Measurements from ENCODE around the gene DGKZ. TPM values are rescaled to one million over a fixed set of nuclear protein-coding genes. Genes with fewer than 3 reads are reported as not detected.

Gene DGKZ
- polyA plus RNA-seq, 3 donors: 30.4 to 217 (median 33.4) TPM

GRCh38 chr11:46386674-46387073, 39.4 kb downstream of the DGKZ start:
- intact Hi-C loops (cut with micrococcal nuclease): loop anchor here (10.0 kb wide), 2 partner anchors 148 to 228 kb away; partner anchors contain the start of genes ATG13 (in 1 of the 2) and HARBI1 (in 1 of the 2)
- Mint-ChIP-seq H3K27me3 (ENCODE audit: low read depth in 3 of 3) (peaks cover 68 to 95% (median 75%) of the 10 kb centered on the region in 3 donors), H3K9me3 (peaks cover 0 to 22% (median 4%) of the 10 kb centered on the region in 7 donors), H3K4me3 (peak overlapping the region in 1 of 2 donors; percentile 39), H3K27ac (no peak overlapping the region), H3K4me1 (peaks cover 37% of the 10 kb centered on the region), H3K36me3 (peaks cover 0 to 3% of the 10 kb centered on the region in 2 donors)
- Histone ChIP-seq H3K9ac (ENCODE audit: insufficient read depth, low read length, poor library complexity, severe bottlenecking) (no peak overlapping the region), H3K9me3 (replicated peaks in 1 of 2; ENCODE audit: control insufficient read depth in 1 of 2, insufficient read depth in 1 of 2, low read length in 2 of 2) (peaks cover 3 to 27% of the 10 kb centered on the region in 2 donors), H3K27ac (ENCODE audit: low read depth in 1 of 2, low read length in 2 of 2) (no peak overlapping the region), H3K36me3 (replicated peaks in 1 of 2; ENCODE audit: control insufficient read depth in 1 of 2, insufficient read depth in 2 of 2, low read length in 2 of 2) (no peaks in the 10 kb centered on the region), H3K4me3 (replicated peaks in 1 of 3; ENCODE audit: low read depth in 2 of 3, low read length in 3 of 3) (no peak overlapping the region), H3K4me2 (replicated peaks; ENCODE audit: extremely low read depth, low read length, poor library complexity, severe bottlenecking) (no peak overlapping the region), H3K4me1 (ENCODE audit: control insufficient read depth in 1 of 2, insufficient read depth in 2 of 2, low read length in 2 of 2) (peaks cover 27 to 48% of the 10 kb centered on the region in 2 donors), H4K20me1 (ENCODE audit: insufficient read depth, low read length) (peaks cover 51% of the 10 kb centered on the region), H3K79me2 (ENCODE audit: insufficient read depth, low read length) (no peaks in the 10 kb centered on the region), H3K27me3 (ENCODE audit: control insufficient read depth in 2 of 2, insufficient read depth in 2 of 2, low read length in 2 of 2) (peaks cover 49 to 66% of the 10 kb centered on the region in 2 donors), H2AFZ (ENCODE audit: insufficient read depth, low read depth, low read length, poor library complexity, severe bottlenecking) (no peak overlapping the region)
- 80% methylated on average over 2 of the region's 4 CpGs for WGBS (ENCODE audit: insufficient coverage)
- DNase-seq: peak in 1 of 3 donors; percentile 50
- no peak for TF ChIP-seq CTCF (IDR thresholded peaks at IDR 0.05)

- Mint-ChIP-seq H3K36me3 (no peaks in the 10 kb centered on the region), H3K27me3 (ENCODE audit: low read depth in 3 of 3) (peaks cover 62 to 90% (median 69%) of the 10 kb centered on the region in 3 donors), H3K4me3 (peak overlapping the region in 1 of 2 donors; percentile 69), H3K9me3 (peaks cover 0 to 15% (median 4%) of the 10 kb centered on the region in 7 donors), H3K4me1 (peaks cover 33% of the 10 kb centered on the region), H3K27ac (no peak overlapping the region)
- H3K79me2 ChIP-seq (ENCODE audit: insufficient read depth, low read length): no peaks in the 10 kb centered on the region
- intact Hi-C loops (cut with micrococcal nuclease): loop anchor here (10.0 kb wide), 2 partner anchors 147 to 227 kb away; partner anchors contain the start of genes ATG13 (in 1 of the 2) and HARBI1 (in 1 of the 2)
- H3K36me3 ChIP-seq (replicated peaks in 1 of 2; ENCODE audit: control insufficient read depth in 1 of 2, insufficient read depth in 2 of 2, low read length in 2 of 2): no peaks in the 10 kb centered on the region
- peak overlapping the region; percentile 46 for H2AFZ ChIP-seq (ENCODE audit: insufficient read depth, low read depth, low read length, poor library complexity, severe bottlenecking)
- TF ChIP-seq CTCF (IDR thresholded peaks at IDR 0.05): no peak
- H3K27me3 ChIP-seq (ENCODE audit: control insufficient read depth in 2 of 2, insufficient read depth in 2 of 2, low read length in 2 of 2): peaks cover 45 to 61% of the 10 kb centered on the region in 2 donors
- peaks cover 23 to 48% of the 10 kb centered on the region in 2 donors for H3K4me1 ChIP-seq (ENCODE audit: control insufficient read depth in 1 of 2, insufficient read depth in 2 of 2, low read length in 2 of 2)
- peaks cover 3 to 23% of the 10 kb centered on the region in 2 donors for H3K9me3 ChIP-seq (replicated peaks in 1 of 2; ENCODE audit: control insufficient read depth in 1 of 2, insufficient read depth in 1 of 2, low read length in 2 of 2)
- 100% methylated on average over 3 of the region's 5 CpGs for whole genome bisulfite sequencing (ENCODE audit: insufficient coverage)
- H3K4me2 ChIP-seq (replicated peaks; ENCODE audit: extremely low read depth, low read length, poor library complexity, severe bottlenecking): no peak overlapping the region
- no peak overlapping the region for H3K9ac ChIP-seq (ENCODE audit: insufficient read depth, low read length, poor library complexity, severe bottlenecking)
- no peak overlapping the region for H3K27ac ChIP-seq (ENCODE audit: low read depth in 1 of 2, low read length in 2 of 2)
- DNase-seq: no peak
- H4K20me1 ChIP-seq (ENCODE audit: insufficient read depth, low read length): peaks cover 44% of the 10 kb centered on the region
- no peak overlapping the region for H3K4me3 ChIP-seq (replicated peaks in 1 of 3; ENCODE audit: low read depth in 2 of 3, low read length in 3 of 3)
These were observed 40.2 kb downstream of the DGKZ start for GRCh38 chr11:46387456-46387855.

All from CD14-positive monocyte (primary cell).